H9 (cell line): Measurements from ENCODE around the gene KRT74. TPM values are rescaled to one million over a fixed set of nuclear protein-coding genes. Genes with fewer than 3 reads are reported as not detected.

Experiments
- DNase-seq: peaks from one replicate; pipeline ENCODE4 v3.0.0-alpha.2; 2017
- H2AFZ ChIP-seq: one replicate; pipeline ENCODE4 v1.6.1; 2013; ENCODE audit warnings: mild to moderate bottlenecking, low read length, control low read depth, moderate library complexity
- H2AK5ac ChIP-seq: 2 replicates; pipeline ENCODE4 v1.6.1; 2013; ENCODE audit warnings: low read length, control low read depth, mixed read lengths; ENCODE audit not compliant: insufficient read length
- H2BK120ac ChIP-seq: one replicate; pipeline ENCODE4 v1.6.1; 2013; ENCODE audit warnings: low read depth, mild to moderate bottlenecking, low read length, control low read depth, inconsistent platforms; ENCODE audit not compliant: poor library complexity, severe bottlenecking
- H2BK12ac ChIP-seq: 2 replicates; pipeline ENCODE4 v1.6.1; 2013; ENCODE audit warnings: low read length, control low read depth, mixed read lengths, low read depth; ENCODE audit not compliant: insufficient read length
- H2BK15ac ChIP-seq: 2 replicates; pipeline ENCODE4 v1.6.1; 2013; ENCODE audit warnings: low read depth, low read length, control low read depth
- H2BK20ac ChIP-seq: one replicate; pipeline ENCODE4 v1.6.1; 2013; ENCODE audit warnings: low read depth, mild to moderate bottlenecking, low read length, control low read depth, inconsistent platforms; ENCODE audit not compliant: poor library complexity, severe bottlenecking
- H2BK5ac ChIP-seq: 2 replicates; pipeline ENCODE4 v1.6.1; 2013; ENCODE audit warnings: low read length, control low read depth, mixed read lengths; ENCODE audit not compliant: insufficient read length
- H3K14ac ChIP-seq: 2 replicates; pipeline ENCODE4 v1.6.1; 2013; ENCODE audit warnings: low read length, control low read depth; ENCODE audit not compliant: insufficient read depth
- H3K18ac ChIP-seq: 2 replicates; pipeline ENCODE4 v1.6.1; 2013; ENCODE audit warnings: low read depth, mild to moderate bottlenecking, mixed read lengths, low read length, control low read depth; ENCODE audit not compliant: insufficient read length
- H3K23ac ChIP-seq: 2 replicates; pipeline ENCODE4 v1.6.1; 2013; ENCODE audit warnings: low read length, control low read depth, mixed read lengths, low read depth; ENCODE audit not compliant: insufficient read length
- H3K23me2 ChIP-seq: 2 replicates; pipeline ENCODE4 v1.6.1; 2013; ENCODE audit warnings: low read depth, mild to moderate bottlenecking, mixed read lengths, low read length, control low read depth; ENCODE audit not compliant: insufficient read length, poor library complexity, severe bottlenecking
- H3K27ac ChIP-seq: 2 replicates; pipeline ENCODE4 v1.5.1; 2013; ENCODE audit warnings: low read length, control low read depth, mixed read lengths, low read depth; ENCODE audit not compliant: insufficient read length
- H3K27me3 ChIP-seq: 2 replicates; pipeline ENCODE4 v1.6.1; 2013; ENCODE audit warnings: low read length, control low read depth, inconsistent platforms; ENCODE audit not compliant: insufficient read depth
- H3K4ac ChIP-seq: 2 replicates; pipeline ENCODE4 v1.6.1; 2013; ENCODE audit warnings: low read depth, mild to moderate bottlenecking, control low read depth, inconsistent platforms, low read length, moderate library complexity
- H3K4me1 ChIP-seq: 2 replicates; pipeline ENCODE4 v1.6.1; 2013; ENCODE audit warnings: low read length, control low read depth, inconsistent platforms; ENCODE audit not compliant: insufficient read depth
- H3K4me2 ChIP-seq: 2 replicates; pipeline ENCODE4 v1.6.1; 2013; ENCODE audit warnings: low read length, control low read depth, mixed read lengths; ENCODE audit not compliant: insufficient read length, insufficient read depth
- H3K56ac ChIP-seq: 2 replicates; pipeline ENCODE4 v1.6.1; 2013; ENCODE audit warnings: low read depth, mild to moderate bottlenecking, mixed read lengths, low read length, control low read depth; ENCODE audit not compliant: insufficient read length
- H3K79me1 ChIP-seq: 2 replicates; pipeline ENCODE4 v1.6.1; 2013; ENCODE audit warnings: low read depth, mild to moderate bottlenecking, moderate library complexity, low read length, control low read depth, inconsistent platforms; ENCODE audit not compliant: insufficient read depth, poor library complexity, severe bottlenecking
- H3K79me2 ChIP-seq: 2 replicates; pipeline ENCODE4 v1.6.1; 2013; ENCODE audit warnings: low read length, control low read depth, inconsistent platforms; ENCODE audit not compliant: insufficient read depth
- H3K9ac ChIP-seq: 2 replicates; pipeline ENCODE4 v1.6.1; 2013; ENCODE audit warnings: low read length, control low read depth, mixed read lengths; ENCODE audit not compliant: insufficient read length; ENCODE audit errors: extremely low read depth
- H3K9me3 ChIP-seq: one replicate; pipeline ENCODE4 v1.6.1; 2013; ENCODE audit warnings: low read depth, low read length, inconsistent platforms; ENCODE audit not compliant: control insufficient read depth
- H3T11ph ChIP-seq: one replicate; pipeline ENCODE4 v1.6.1; 2013; ENCODE audit warnings: mild to moderate bottlenecking, low read length, control low read depth, inconsistent platforms
- H4K20me1 ChIP-seq: one replicate; pipeline ENCODE4 v1.6.1; 2013; ENCODE audit not compliant: control insufficient read depth, insufficient read length, insufficient read depth
- H4K5ac ChIP-seq: 2 replicates; pipeline ENCODE4 v1.6.1; 2013; ENCODE audit warnings: low read depth, mild to moderate bottlenecking, mixed read lengths, low read length, control low read depth; ENCODE audit not compliant: insufficient read length
- H4K8ac ChIP-seq: replicated peaks from 2 replicates; pipeline ENCODE4 v1.6.1; 2013; ENCODE audit warnings: low read length, control low read depth, mixed read lengths, low read depth; ENCODE audit not compliant: insufficient read length
- H4K91ac ChIP-seq: 2 replicates; pipeline ENCODE4 v1.6.1; 2013; ENCODE audit warnings: low read depth, mild to moderate bottlenecking, moderate library complexity, mixed read lengths, low read length, control low read depth; ENCODE audit not compliant: insufficient read length
- H3K27ac Mint-ChIP-seq, 3 experiments: 2 replicates in 2 of 3; 3 replicates in 1 of 3; pipeline ENCODE4 v1.8.0; 2020 to 2021; ENCODE audit warnings: mixed read lengths in 3 of 3, mild to moderate bottlenecking in 1 of 3, moderate library complexity in 1 of 3
- H3K27me3 Mint-ChIP-seq: 2 replicates; pipeline ENCODE4 v1.8.0; 2021; ENCODE audit warnings: low read depth, mild to moderate bottlenecking, moderate library complexity, mixed read lengths
- H3K36me3 Mint-ChIP-seq, 3 experiments: 2 replicates in 2 of 3; 3 replicates in 1 of 3; pipeline ENCODE4 v1.8.0; 2020 to 2021; ENCODE audit warnings: low read depth in 3 of 3, mixed read lengths in 3 of 3; ENCODE audit not compliant: insufficient read depth in 1 of 3
- H3K4me1 Mint-ChIP-seq, 2 experiments: 2 replicates each; pipeline ENCODE4 v1.8.0; 2020; ENCODE audit warnings: mixed read lengths in 2 of 2
- H3K4me3 Mint-ChIP-seq, 2 experiments: 2 replicates in 1 of 2; 3 replicates in 1 of 2; pipeline ENCODE4 v1.8.0; 2020 to 2021; ENCODE audit warnings: mild to moderate bottlenecking in 2 of 2, mixed read lengths in 2 of 2, moderate library complexity in 1 of 2
- H3K9me3 Mint-ChIP-seq, 2 experiments: 2 replicates in 1 of 2; 3 replicates in 1 of 2; pipeline ENCODE4 v1.8.0; 2020; ENCODE audit warnings: mild to moderate bottlenecking in 2 of 2, mixed read lengths in 2 of 2, moderate library complexity in 1 of 2
- WGBS: extraction: QIAGEN DNeasy Blood & Tissue Kit; methylation state at CpG from one replicate; pipeline ENCODE4 v1.1.7; 2013; ENCODE audit warnings: missing lambda C conversion rate, low lambda C conversion rate, mixed read lengths; ENCODE audit not compliant: insufficient read length; ENCODE audit errors: extremely low coverage; 5-methylcytosine and 5-hydroxymethylcytosine counted together
- total RNA-seq: library from RNA; stranded (reverse); gene quantifications from 2 replicates; pipeline ENCODE4 v1.2.1, GENCODE V29; 2021
- TF ChIP-seq, protein P1 (sequence below): fragments of 200-600 bp; sonication (generic); conservative IDR thresholded peaks from 3 replicates; pipeline ENCODE4 v1.8.0; 2021; ENCODE audit warnings: antibody characterized with exemption, mild to moderate bottlenecking

Gene KRT74
- total RNA-seq, 1 experiment from 2014 or later = not detected

DNA sequence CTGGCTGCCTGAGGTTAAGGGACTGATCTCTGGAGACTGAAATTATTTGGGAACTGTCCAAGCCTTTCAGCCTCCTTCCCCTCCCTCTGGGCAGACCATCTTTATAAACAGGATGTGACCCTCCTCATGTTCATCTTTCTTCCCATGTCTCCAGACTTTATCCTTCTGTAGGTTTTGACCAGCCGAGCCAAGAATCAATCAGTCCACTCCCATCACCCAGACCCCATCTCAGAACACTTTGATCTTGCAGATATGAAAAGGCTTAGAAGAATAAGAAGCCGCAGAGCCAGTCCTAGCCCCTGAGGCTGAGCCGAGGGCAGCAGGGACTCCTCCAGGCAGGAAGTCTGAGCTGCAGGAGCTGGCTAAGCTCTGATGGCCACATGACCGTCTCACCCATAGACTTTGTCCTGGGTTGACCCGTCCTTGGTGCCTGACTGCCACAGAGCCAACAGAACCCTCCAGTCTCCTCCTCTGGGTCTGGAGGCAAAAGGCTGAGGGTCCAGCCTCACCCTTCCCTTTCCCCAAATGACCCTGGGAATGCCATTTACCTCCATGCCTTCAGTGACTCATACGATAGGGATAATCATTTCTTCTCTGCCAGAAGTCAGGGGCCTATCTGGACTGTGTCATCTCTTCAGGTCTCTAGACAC, 22.3 kb downstream of the KRT74 start:
- TF ChIP-seq, protein P1, sequence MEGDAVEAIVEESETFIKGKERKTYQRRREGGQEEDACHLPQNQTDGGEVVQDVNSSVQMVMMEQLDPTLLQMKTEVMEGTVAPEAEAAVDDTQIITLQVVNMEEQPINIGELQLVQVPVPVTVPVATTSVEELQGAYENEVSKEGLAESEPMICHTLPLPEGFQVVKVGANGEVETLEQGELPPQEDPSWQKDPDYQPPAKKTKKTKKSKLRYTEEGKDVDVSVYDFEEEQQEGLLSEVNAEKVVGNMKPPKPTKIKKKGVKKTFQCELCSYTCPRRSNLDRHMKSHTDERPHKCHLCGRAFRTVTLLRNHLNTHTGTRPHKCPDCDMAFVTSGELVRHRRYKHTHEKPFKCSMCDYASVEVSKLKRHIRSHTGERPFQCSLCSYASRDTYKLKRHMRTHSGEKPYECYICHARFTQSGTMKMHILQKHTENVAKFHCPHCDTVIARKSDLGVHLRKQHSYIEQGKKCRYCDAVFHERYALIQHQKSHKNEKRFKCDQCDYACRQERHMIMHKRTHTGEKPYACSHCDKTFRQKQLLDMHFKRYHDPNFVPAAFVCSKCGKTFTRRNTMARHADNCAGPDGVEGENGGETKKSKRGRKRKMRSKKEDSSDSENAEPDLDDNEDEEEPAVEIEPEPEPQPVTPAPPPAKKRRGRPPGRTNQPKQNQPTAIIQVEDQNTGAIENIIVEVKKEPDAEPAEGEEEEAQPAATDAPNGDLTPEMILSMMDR = no peak
- no peak overlapping the region for H2BK20ac ChIP-seq
- H3T11ph ChIP-seq = no peak overlapping the region
- H3K27me3 Mint-ChIP-seq = peaks cover 15% of the 10 kb centered on the region
- no peaks in the 10 kb centered on the region for H3K4me1 Mint-ChIP-seq
- no peak overlapping the region for H3K27ac Mint-ChIP-seq
- H4K91ac ChIP-seq = no peak overlapping the region
- H2BK5ac ChIP-seq = no peak overlapping the region
- DNase-seq = no peak
- H3K4me3 Mint-ChIP-seq = no peak overlapping the region
- H3K9me3 ChIP-seq = no peaks in the 10 kb centered on the region
- H3K27me3 ChIP-seq = no peaks in the 10 kb centered on the region
- WGBS = no CpG with 5 or more reads among the region's 6 CpGs
- no peaks in the 10 kb centered on the region for H4K20me1 ChIP-seq
- H3K14ac ChIP-seq = peak overlapping the region; percentile 16; the same call in 1 of the 2 replicates
- no peak overlapping the region for H3K4me2 ChIP-seq
- no peaks in the 10 kb centered on the region for H3K36me3 Mint-ChIP-seq
- H3K4me1 ChIP-seq = no peaks in the 10 kb centered on the region
- H4K8ac ChIP-seq = no peak overlapping the region
- H3K79me1 ChIP-seq = no peaks in the 10 kb centered on the region
- no peak overlapping the region for H2BK12ac ChIP-seq
- no peak overlapping the region for H2AK5ac ChIP-seq
- H3K18ac ChIP-seq = no peak overlapping the region
- no peak overlapping the region for H3K4ac ChIP-seq
- H2AFZ ChIP-seq = no peak overlapping the region
- no peaks in the 10 kb centered on the region for H3K23me2 ChIP-seq
- no peak overlapping the region for H3K23ac ChIP-seq
- H4K5ac ChIP-seq = no peak overlapping the region
- no peak overlapping the region for H3K27ac ChIP-seq
- H3K9me3 Mint-ChIP-seq = no peaks in the 10 kb centered on the region
- H3K79me2 ChIP-seq = no peaks in the 10 kb centered on the region
- no peak overlapping the region for H3K56ac ChIP-seq
- no peak overlapping the region for H2BK120ac ChIP-seq
- no peak overlapping the region for H2BK15ac ChIP-seq
- no peak overlapping the region for H3K9ac ChIP-seq
